T1000 (cell line): Measurements from ENCODE around the gene ST8SIA1.
"Not testable (repeated sequence)": the region's sequence is repeated elsewhere in the genome, so short reads cannot be mapped to it uniquely, and the experiment has no call there.

ENCODE experiments used
- DNase-seq: peaks from one replicate; lab custom pipeline; 2025; ENCODE audit warnings: mixed read lengths; lab: John Stamatoyannopoulos, UW

Gene ST8SIA1, protein sequence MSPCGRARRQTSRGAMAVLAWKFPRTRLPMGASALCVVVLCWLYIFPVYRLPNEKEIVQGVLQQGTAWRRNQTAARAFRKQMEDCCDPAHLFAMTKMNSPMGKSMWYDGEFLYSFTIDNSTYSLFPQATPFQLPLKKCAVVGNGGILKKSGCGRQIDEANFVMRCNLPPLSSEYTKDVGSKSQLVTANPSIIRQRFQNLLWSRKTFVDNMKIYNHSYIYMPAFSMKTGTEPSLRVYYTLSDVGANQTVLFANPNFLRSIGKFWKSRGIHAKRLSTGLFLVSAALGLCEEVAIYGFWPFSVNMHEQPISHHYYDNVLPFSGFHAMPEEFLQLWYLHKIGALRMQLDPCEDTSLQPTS

DNA sequence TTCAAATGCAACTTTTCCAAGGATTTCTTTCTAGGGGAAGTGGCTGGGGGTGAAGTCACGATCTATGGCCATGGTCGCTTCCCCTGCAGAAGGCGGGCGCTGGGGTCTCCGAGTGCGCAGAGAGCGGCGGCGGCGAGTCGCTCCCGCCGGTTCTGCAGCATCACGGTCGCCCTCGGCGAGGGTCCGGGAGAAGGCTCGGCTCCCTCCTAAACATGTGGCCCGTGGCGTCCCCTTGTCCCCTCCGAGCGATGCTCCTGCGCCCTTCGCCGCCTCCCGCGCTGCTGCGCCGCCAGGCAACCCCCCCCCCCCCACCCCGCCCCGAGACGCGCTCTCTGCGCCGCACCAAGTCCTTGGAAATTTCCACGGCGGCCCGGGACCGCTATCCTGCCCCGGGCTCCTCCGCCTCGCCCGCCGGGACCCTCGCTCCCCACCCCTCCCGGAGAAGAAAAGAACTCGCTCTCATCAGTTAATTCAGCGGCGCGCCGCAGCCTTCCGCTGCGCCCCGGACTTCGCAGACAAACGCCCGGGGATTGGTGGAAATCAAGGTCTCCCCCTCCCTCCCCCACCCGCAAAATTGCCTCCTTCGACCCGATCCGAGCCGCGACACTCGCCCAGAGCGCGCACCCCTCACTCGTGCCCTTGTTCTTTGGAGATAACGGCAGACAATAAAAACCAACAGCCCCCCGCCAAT, at the start of gene ST8SIA1:
TSS of gene ST8SIA1 (minus strand) at position 298 of the 691 bp plus-strand sequence. CDS start 475 bp downstream, outside the sequence.
- no peak for DNase-seq

DNA sequence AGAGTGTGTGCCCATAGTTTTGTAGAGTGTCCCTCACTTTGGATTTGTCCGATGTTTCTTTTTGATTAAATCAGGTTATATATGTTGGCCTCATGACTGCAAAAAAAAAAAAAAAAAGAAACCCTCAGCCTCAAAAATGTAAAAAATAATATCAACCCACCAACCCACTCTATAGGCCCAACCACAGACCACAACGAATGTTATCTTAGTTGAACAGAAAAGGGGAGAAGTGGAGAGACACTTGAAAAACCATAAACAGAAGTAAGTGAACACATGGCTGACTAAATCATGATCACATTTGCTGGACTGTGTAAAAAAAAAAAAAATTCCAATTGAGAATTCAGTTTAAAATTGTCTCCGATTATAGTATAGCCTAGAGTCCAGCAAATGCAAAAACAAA, 45.5 kb upstream of the ST8SIA1 start:
- no peak for DNase-seq

- no peak for DNase-seq
These were observed 43.4 kb upstream of the ST8SIA1 start for GRCh38 chr12:22377731-22378496.

DNA sequence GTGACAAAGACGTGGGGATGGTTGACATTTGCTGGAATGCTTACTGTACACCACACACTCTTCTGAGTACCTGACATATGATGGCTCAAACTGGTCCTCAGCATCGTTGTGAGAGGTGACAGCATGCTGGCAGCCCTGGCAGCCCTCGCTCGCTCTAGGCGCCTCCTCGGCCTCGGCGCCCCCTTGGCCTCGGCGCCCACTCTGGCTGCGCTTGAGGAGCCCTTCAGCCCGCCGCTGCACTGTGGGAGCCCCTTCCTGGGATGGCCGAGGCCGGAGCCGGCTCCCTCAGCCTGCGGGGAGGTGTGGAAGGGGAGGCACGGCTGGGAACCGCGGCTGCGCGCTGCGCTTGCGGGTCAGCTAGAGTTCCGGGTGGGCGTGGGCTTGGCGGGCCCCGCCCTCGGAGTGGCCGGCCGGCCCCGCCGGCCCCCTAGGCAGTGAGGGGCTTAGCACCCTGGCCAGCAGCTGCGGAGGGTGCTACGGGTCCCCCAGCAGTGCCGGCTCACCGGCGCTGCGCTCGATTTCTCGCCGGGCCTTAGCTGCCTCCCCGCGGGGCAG, 42.2 kb upstream of the ST8SIA1 start:
- not testable (repeated sequence) for DNase-seq

GRCh38 chr12:22374508-22374907, 40.0 kb upstream of the ST8SIA1 start:
- no peak for DNase-seq

- no peak for DNase-seq
These were observed 37.9 kb upstream of the ST8SIA1 start for GRCh38 chr12:22372277-22372837.

DNA sequence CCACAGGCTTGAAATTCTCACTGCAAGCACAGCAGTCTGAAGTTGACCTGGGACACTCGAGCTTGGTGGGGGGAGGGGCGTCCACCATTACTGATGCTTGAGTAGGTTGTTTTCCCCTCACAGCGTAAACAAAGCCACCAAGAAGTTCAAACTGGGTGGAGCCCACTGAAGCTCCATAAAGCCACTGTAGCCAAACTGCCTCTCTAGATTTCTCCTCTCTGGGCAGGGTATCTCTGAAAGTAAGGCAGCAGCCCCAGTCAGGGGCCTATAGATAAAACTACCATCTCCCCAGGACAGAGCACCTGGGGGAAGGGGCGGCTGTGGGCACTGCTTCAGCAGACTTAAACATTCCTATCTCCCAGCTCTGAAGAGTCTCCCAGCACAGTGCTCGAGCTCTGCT, 31.7 kb upstream of the ST8SIA1 start:
- DNase-seq, result no peak

DNA sequence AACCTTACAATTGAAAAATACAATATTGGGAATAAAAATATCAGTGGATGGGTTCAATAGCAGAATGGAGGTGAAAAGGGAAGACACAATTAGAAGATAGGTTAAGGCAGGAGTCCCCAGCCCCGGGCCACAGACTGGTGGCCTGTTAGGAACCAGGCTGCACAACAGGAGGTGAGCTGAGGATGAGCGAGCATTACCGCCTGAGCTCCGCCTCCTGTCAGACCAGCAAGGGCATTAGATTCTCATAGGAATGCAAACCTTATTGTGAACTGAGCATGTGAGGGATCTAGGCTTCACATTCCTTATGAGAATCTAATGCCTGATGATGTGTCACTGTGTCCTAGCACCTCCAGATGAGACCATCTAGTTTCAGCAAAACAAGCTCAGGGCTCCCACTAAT, 27.3 kb upstream of the ST8SIA1 start:
- no peak for DNase-seq

DNA sequence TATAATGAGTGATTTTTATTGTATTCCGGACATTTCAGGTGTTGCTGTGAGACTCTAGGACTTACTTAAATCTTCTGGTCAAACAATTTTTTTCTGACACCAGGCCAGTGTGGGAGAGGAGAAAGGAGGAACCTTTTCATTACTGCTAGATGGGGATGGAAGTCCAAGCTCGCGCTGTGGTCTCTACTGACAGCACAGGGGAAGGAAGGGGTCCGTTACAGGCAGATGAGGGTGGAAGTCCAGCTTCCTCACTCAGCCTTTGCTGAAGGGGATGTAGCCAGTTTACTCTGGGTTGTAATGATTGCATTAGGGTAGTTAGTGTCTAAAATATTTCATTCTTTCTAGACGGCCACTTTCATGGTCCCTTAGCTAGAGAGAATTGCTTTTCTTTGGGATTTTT, 26.3 kb upstream of the ST8SIA1 start:
- no peak for DNase-seq

- DNase-seq, result no peak
These were observed 23.0 kb upstream of the ST8SIA1 start for GRCh38 chr12:22357531-22357930.

- DNase-seq, result no peak
These were observed 21.7 kb upstream of the ST8SIA1 start for GRCh38 chr12:22356231-22356630.

GRCh38 chr12:22355011-22355580, 20.6 kb upstream of the ST8SIA1 start:
- no peak for DNase-seq

DNA sequence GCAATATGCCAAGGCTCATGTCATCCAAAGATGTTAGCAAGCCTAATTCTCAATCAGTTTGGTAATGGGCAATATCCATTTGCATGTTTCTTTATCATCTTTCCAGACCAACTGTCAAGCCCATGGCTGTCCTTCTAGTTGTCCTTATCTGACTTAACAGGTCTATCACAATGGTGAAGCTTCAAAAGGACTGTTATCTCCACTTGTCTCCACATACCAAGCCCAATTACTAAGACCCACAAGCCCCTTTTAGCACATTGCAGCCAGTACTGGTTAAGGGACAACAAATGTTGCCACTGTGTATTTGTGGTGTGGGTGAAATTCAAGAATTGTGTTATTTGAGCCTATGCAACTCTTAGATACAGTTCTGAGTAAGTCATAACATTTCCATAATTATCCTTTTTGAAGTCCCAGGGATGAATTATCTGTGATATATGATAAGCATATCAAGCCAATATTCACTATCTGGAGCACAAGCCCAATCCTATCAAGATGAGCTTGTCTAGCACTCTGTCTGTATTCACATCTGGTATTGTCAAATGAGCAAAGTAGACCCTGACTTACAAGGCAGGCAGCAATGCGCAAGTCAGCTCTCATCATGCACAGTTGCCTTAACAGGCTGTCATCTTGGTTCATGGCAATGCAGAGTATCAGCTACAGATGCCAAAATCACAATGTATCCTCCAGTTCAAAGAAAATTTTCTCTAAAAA, 19.3 kb upstream of the ST8SIA1 start:
- no peak for DNase-seq

GRCh38 chr12:22350886-22351285, 16.4 kb upstream of the ST8SIA1 start:
- DNase-seq, result no peak

GRCh38 chr12:22348208-22348607, 13.7 kb upstream of the ST8SIA1 start:
- DNase-seq, result no peak

GRCh38 chr12:22340143-22340542, 5.6 kb upstream of the ST8SIA1 start:
- DNase-seq, result no peak

DNA sequence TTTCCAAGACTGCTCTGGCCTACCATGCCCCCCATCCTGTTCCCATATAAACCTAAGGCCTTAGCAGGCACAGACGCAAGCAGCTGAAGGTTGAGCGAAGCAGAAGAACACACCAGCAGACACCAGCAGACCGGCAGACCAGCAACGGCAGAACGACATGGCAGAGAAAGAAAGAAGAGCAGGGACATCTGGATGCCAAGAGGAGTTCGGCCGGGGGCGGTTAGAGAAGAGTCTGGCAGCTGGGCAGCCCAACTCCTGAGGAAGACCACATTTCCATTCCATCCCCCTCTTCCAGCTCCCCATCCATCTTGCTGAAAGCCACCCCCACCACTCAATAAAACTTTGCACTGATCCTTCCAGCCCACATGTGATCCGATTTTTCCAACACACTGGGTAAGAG, 5.2 kb upstream of the ST8SIA1 start:
- no peak for DNase-seq

GRCh38 chr12:22335794-22336166, 1.3 kb upstream of the ST8SIA1 start:
- no peak for DNase-seq

DNA sequence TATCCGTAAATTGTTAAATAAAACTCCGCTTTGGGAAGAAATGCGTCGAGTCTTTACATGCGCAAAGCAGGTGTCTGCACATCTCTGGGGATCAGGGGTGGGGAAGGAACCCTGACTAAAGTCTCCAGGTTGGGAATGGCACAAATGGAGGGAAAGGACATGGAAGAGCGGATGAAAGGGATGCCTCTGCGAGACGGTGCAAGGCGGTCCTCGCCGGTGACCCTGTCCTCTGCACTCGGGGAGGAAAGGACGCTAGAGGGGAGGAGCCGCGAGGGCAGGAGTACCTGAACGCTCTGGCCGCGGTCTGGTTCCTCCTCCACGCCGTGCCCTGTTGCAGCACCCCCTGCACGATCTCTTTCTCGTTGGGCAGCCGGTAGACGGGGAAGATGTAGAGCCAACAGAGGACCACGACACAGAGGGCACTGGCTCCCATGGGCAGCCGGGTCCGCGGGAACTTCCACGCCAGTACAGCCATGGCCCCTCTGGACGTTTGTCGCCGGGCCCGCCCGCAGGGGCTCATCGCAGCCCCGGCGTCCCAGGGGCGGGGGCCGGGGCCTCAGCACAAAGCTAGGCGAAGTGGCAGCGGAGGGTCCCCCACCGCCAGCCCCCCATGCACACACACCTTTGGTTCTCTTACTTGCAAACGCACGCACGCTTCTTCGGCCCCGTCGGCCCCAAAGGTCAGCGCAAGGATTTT, 646 bp downstream of the ST8SIA1 start:
- DNase-seq, result no peak

DNA sequence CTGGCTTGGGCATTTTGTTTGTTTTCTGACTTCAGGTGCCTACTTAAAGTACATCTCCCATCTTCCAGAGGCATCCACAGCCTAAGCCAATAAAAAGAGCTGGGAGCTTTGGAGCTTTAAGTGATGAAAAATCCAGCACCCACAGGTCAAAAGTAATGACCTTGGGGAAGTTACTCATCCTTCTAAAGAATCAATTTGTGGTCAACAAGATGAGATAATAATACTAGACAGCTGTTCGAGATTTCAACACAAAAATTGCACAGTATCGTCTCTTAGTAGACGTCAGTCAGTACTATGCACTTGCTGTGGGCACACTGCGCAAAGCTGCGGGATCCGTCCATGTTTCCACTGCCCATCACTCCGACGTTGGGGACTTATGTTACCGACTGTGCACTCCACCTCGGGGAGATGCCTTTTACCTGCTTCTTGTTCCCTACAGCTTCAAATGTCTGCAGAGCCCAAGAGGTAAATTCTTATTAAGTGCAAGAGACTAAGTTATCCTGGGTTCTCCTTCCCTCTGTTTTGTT, 1.3 kb downstream of the ST8SIA1 start:
- no peak for DNase-seq
